Progenitor cell of endocrine pancreas (in vitro differentiated cells): ENCODE measurements around the gene XPNPEP3. TPM values are rescaled to one million over a fixed set of nuclear protein-coding genes. Genes with fewer than 3 reads are reported as not detected.
A peak's percentile ranks its signal among the peaks of the same experiment; 100 is the strongest.
"Not testable (repeated sequence)": the region's sequence is repeated elsewhere in the genome, so short reads cannot be mapped to it uniquely, and the experiment has no call there.

Experiments
- DNase-seq: peaks from one replicate; pipeline ENCODE4 v3.0.0; 2021; ENCODE audit warnings: low spot score; ENCODE audit not compliant: unreplicated experiment
- H3K27ac Mint-ChIP-seq: 2 replicates; pipeline ENCODE4 v1.8.0; 2021; ENCODE audit warnings: mild to moderate bottlenecking, moderate library complexity, mixed read lengths
- H3K27me3 Mint-ChIP-seq: 2 replicates; pipeline ENCODE4 v1.8.0; 2021; ENCODE audit warnings: mixed read lengths
- H3K36me3 Mint-ChIP-seq: 2 replicates; pipeline ENCODE4 v1.8.0; 2022; ENCODE audit warnings: mixed read lengths; ENCODE audit not compliant: insufficient read depth
- H3K4me1 Mint-ChIP-seq: 2 replicates; pipeline ENCODE4 v1.8.0; 2021; ENCODE audit warnings: low read depth, mixed read lengths
- H3K4me3 Mint-ChIP-seq: 2 replicates; pipeline ENCODE4 v1.8.0; 2021; ENCODE audit warnings: low read depth, mild to moderate bottlenecking, moderate library complexity, mixed read lengths
- H3K9me3 Mint-ChIP-seq: 2 replicates; pipeline ENCODE4 v1.8.0; 2021; ENCODE audit warnings: low read depth, mixed read lengths
- total RNA-seq: library from RNA; stranded (reverse); gene quantifications from 2 replicates; pipeline ENCODE4 v1.2.1, GENCODE V29; 2021
- TF ChIP-seq, protein P1 (sequence below): fragments of 200-600 bp; sonication (generic); IDR thresholded peaks from one replicate; pipeline ENCODE4 v1.5.0; 2021; ENCODE audit warnings: antibody characterized with exemption, mild to moderate bottlenecking; ENCODE audit not compliant: unreplicated experiment

The XPNPEP3 gene
- total RNA-seq, 1 donor from 2014 or later, result 23.1 TPM

- no peak for DNase-seq
- Mint-ChIP-seq H3K36me3 (peaks cover 4% of the 10 kb centered on the region), H3K27me3 (no peaks in the 10 kb centered on the region), H3K4me1 (peaks cover 2% of the 10 kb centered on the region), H3K9me3 (no peaks in the 10 kb centered on the region), H3K4me3 (no peak overlapping the region), H3K27ac (no peak overlapping the region)
- TF ChIP-seq, protein P1, sequence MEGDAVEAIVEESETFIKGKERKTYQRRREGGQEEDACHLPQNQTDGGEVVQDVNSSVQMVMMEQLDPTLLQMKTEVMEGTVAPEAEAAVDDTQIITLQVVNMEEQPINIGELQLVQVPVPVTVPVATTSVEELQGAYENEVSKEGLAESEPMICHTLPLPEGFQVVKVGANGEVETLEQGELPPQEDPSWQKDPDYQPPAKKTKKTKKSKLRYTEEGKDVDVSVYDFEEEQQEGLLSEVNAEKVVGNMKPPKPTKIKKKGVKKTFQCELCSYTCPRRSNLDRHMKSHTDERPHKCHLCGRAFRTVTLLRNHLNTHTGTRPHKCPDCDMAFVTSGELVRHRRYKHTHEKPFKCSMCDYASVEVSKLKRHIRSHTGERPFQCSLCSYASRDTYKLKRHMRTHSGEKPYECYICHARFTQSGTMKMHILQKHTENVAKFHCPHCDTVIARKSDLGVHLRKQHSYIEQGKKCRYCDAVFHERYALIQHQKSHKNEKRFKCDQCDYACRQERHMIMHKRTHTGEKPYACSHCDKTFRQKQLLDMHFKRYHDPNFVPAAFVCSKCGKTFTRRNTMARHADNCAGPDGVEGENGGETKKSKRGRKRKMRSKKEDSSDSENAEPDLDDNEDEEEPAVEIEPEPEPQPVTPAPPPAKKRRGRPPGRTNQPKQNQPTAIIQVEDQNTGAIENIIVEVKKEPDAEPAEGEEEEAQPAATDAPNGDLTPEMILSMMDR, result peak; percentile 37
These were observed 42.0 kb downstream of the XPNPEP3 start for GRCh38 chr22:40898850-40899357.

- no peak for DNase-seq
- Mint-ChIP-seq H3K4me3 (no peak overlapping the region), H3K27ac (no peak overlapping the region), H3K27me3 (no peaks in the 10 kb centered on the region), H3K4me1 (no peaks in the 10 kb centered on the region), H3K9me3 (no peaks in the 10 kb centered on the region), H3K36me3 (peaks cover 4% of the 10 kb centered on the region)
- TF ChIP-seq, protein P1, result no peak
These were observed 47.2 kb downstream of the XPNPEP3 start for GRCh38 chr22:40904101-40904500.

GRCh38 chr22:40908895-40909294 is 51.9 kb downstream of the XPNPEP3 start:
- Mint-ChIP-seq H3K9me3 (no peaks in the 10 kb centered on the region), H3K4me1 (no peaks in the 10 kb centered on the region), H3K4me3 (no peak overlapping the region), H3K27me3 (no peaks in the 10 kb centered on the region), H3K27ac (no peak overlapping the region), H3K36me3 (peaks cover 6% of the 10 kb centered on the region)
- no peak for DNase-seq
- TF ChIP-seq, protein P1, result no peak

- H3K27me3 Mint-ChIP-seq, result no peaks in the 10 kb centered on the region
- H3K36me3 Mint-ChIP-seq, result peaks cover 17% of the 10 kb centered on the region
- no peaks in the 10 kb centered on the region for H3K9me3 Mint-ChIP-seq
- H3K4me3 Mint-ChIP-seq, result no peak overlapping the region
- DNase-seq, result no peak
- TF ChIP-seq, protein P1, result no peak
- H3K4me1 Mint-ChIP-seq, result no peaks in the 10 kb centered on the region
- no peak overlapping the region for H3K27ac Mint-ChIP-seq
These were observed 54.8 kb downstream of the XPNPEP3 start for GRCh38 chr22:40911772-40912171.

DNA sequence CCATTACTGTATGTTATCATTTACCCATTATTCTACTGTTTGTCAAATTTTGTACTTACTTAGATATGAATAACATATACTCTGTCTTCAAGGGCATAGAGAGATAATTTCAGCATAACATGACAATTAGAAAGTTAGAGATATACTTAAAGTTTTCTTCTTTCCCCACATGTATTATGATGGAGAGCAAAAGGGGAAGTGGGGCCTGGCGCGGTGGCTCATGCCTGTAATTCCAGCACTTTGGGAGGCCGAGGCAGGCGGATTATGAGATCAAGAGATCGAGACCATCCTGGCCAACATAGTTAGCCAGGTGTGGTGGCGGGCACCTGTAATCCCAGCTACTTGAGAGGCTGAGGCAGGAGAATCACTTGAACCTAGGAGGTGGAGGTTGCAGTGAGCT is 56.0 kb downstream of the XPNPEP3 start:
- not testable (repeated sequence) for H3K27me3 Mint-ChIP-seq, DNase-seq, H3K27ac Mint-ChIP-seq, H3K4me3 Mint-ChIP-seq, H3K9me3 Mint-ChIP-seq, H3K4me1 Mint-ChIP-seq
- peaks cover 17% of the 10 kb centered on the region for H3K36me3 Mint-ChIP-seq

DNA sequence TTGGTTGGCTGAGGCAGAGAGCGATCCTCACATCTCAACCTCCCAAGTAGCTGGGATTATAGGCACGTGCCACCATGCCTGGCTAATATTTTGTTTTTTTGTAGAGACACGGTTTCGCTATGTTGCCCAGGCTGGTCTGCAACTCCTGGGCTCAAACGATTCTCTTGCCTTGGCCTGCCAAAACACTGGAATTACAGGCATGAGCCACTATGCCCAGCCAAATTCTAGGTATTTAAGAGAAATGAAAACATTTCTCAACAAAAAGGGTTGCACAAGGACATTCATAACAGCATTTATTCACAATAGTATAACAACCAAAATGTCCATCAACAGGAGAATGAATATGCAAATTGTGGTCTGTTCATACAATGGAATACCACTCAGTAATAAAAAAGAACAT is 62.5 kb downstream of the XPNPEP3 start:
- DNase-seq, result no peak
- TF ChIP-seq, protein P1, result no peak
- Mint-ChIP-seq H3K27ac (no peak overlapping the region), H3K4me3 (no peak overlapping the region), H3K4me1 (peaks cover 1% of the 10 kb centered on the region), H3K9me3 (no peaks in the 10 kb centered on the region), H3K36me3 (peaks cover 16% of the 10 kb centered on the region), H3K27me3 (no peaks in the 10 kb centered on the region)
